Activated CD4-positive, alpha-beta T cell treated with anti-CD3 and anti-CD28 coated beads for 36 hours (primary cell): ENCODE measurements around the gene RNASET2. TPM values are rescaled to one million over a fixed set of nuclear protein-coding genes. Genes with fewer than 3 reads are reported as not detected.
"Not testable (repeated sequence)": the region's sequence is repeated elsewhere in the genome, so short reads cannot be mapped to it uniquely, and the experiment has no call there.

Experiments
- ATAC-seq: fragments of 200-7000 bp; cut with Tn5 transposase; one replicate; pipeline ENCODE4 v1.10.0; 2021; ENCODE audit warnings: mild to moderate bottlenecking, moderate library complexity
- CTCF ChIA-PET: fragments of 350-600 bp; sonication (Branson Sonifier 250); formaldehyde crosslinking; loops from one replicate; lab custom pipeline; 2021; ENCODE audit warnings: antibody characterized with exemption; lab: Charles Lee
- POLR2A ChIA-PET: fragments of 350-600 bp; sonication (Branson Sonifier 250); formaldehyde crosslinking; loops from one replicate; lab custom pipeline; 2021; ENCODE audit warnings: antibody characterized with exemption, inconsistent platforms; lab: Charles Lee
- DNase-seq: peaks from one replicate; pipeline ENCODE4 v3.0.0-alpha.2; 2020
- H3K27ac Mint-ChIP-seq: one replicate; pipeline ENCODE4 v1.8.0; 2021; ENCODE audit warnings: mixed read lengths
- H3K27me3 Mint-ChIP-seq: one replicate; pipeline ENCODE4 v1.8.0; 2021; ENCODE audit warnings: mixed read lengths
- H3K36me3 Mint-ChIP-seq: one replicate; pipeline ENCODE4 v1.8.0; 2021; ENCODE audit warnings: low read depth, mixed read lengths
- H3K4me1 Mint-ChIP-seq: one replicate; pipeline ENCODE4 v1.8.0; 2021; ENCODE audit warnings: mixed read lengths
- H3K4me3 Mint-ChIP-seq: one replicate; pipeline ENCODE4 v1.8.0; 2021; ENCODE audit warnings: mild to moderate bottlenecking, moderate library complexity, mixed read lengths
- H3K9me3 Mint-ChIP-seq: one replicate; pipeline ENCODE4 v1.8.0; 2021; ENCODE audit warnings: low read depth, mixed read lengths
- intact Hi-C, 2 experiments: fragments of 100-400 bp; cut with DNase I in 1 of 2; cut with micrococcal nuclease in 1 of 2; formaldehyde crosslinking; loops; one replicate each; pipeline versions ENCODE4 v1.14.2 to v1.15.1; 2022 to 2024; cut with DNase I, micrococcal nuclease
- total RNA-seq, 2 experiments: library from RNA; stranded (reverse); gene quantifications; one replicate each; pipeline ENCODE4 v1.2.3, GENCODE V29; 2021

The RNASET2 gene
- total RNA-seq, 2 experiments from 2014 or later, result 68.7 to 85.2 TPM

GRCh38 chr6:166927240-166927934 lies 29.0 kb downstream of the RNASET2 start:
- ChIA-PET POLR2A (no interaction called here), CTCF (no interaction called here)
- ATAC-seq (no peak), DNase-seq (no peak)
- H3K27ac Mint-ChIP-seq, result no peak overlapping the region
- intact Hi-C loops, result no loop called here
- peaks cover 21% of the 10 kb centered on the region for H3K36me3 Mint-ChIP-seq
- no peaks in the 10 kb centered on the region for H3K27me3 Mint-ChIP-seq
- H3K4me1 Mint-ChIP-seq, result peaks cover 8% of the 10 kb centered on the region
- no peak overlapping the region for H3K4me3 Mint-ChIP-seq
- H3K9me3 Mint-ChIP-seq, result no peaks in the 10 kb centered on the region

- POLR2A ChIA-PET, result no interaction called here
Observed at GRCh38 chr6:166926748-166927147, 29.6 kb downstream of the RNASET2 start.

GRCh38 chr6:166925141-166925996 lies 31.0 kb downstream of the RNASET2 start:
- H3K4me1 Mint-ChIP-seq, result peaks cover 2% of the 10 kb centered on the region
- CTCF ChIA-PET, result no interaction called here
- H3K27ac Mint-ChIP-seq, result no peak overlapping the region
- no peak overlapping the region for H3K4me3 Mint-ChIP-seq
- intact Hi-C loops, result no loop called here
- ATAC-seq, result no peak
- POLR2A ChIA-PET, result interaction anchor here (0.7 kb wide), 1 partner anchor 72 kb away, joined by 7 read pairs; no protein-coding TSS in a partner anchor
- no peaks in the 10 kb centered on the region for H3K27me3 Mint-ChIP-seq
- no peak for DNase-seq
- H3K36me3 Mint-ChIP-seq, result peaks cover 6% of the 10 kb centered on the region
- H3K9me3 Mint-ChIP-seq, result no peaks in the 10 kb centered on the region

More at GRCh38 chr6:166926748-166927147, 29.6 kb downstream of the RNASET2 start:
- no peaks in the 10 kb centered on the region for H3K27me3 Mint-ChIP-seq
- CTCF ChIA-PET, result no interaction called here
- ATAC-seq (no peak), DNase-seq (no peak)
- peaks cover 14% of the 10 kb centered on the region for H3K36me3 Mint-ChIP-seq
- H3K27ac Mint-ChIP-seq, result no peak overlapping the region
- intact Hi-C loops, result no loop called here
- no peaks in the 10 kb centered on the region for H3K9me3 Mint-ChIP-seq
- H3K4me3 Mint-ChIP-seq, result no peak overlapping the region
- peaks cover 5% of the 10 kb centered on the region for H3K4me1 Mint-ChIP-seq

GRCh38 chr6:166924531-166924930 lies 31.8 kb downstream of the RNASET2 start:
- H3K4me3 Mint-ChIP-seq, result no peak overlapping the region
- H3K4me1 Mint-ChIP-seq, result no peaks in the 10 kb centered on the region
- ChIA-PET POLR2A (no interaction called here), CTCF (interaction anchor here (1.2 kb wide), 1 partner anchor 17 kb away, joined by 3 read pairs; no protein-coding TSS in a partner anchor)
- H3K36me3 Mint-ChIP-seq, result no peaks in the 10 kb centered on the region
- intact Hi-C loops, result no loop called here
- no peaks in the 10 kb centered on the region for H3K27me3 Mint-ChIP-seq
- no peaks in the 10 kb centered on the region for H3K9me3 Mint-ChIP-seq
- H3K27ac Mint-ChIP-seq, result no peak overlapping the region
- ATAC-seq, result no peak
- DNase-seq, result no peak

GRCh38 chr6:166922937-166923336 lies 33.4 kb downstream of the RNASET2 start:
- ChIA-PET POLR2A (no interaction called here), CTCF (no interaction called here)
- Mint-ChIP-seq H3K4me3 (no peak overlapping the region), H3K36me3 (no peaks in the 10 kb centered on the region), H3K27ac (no peak overlapping the region), H3K9me3 (no peaks in the 10 kb centered on the region), H3K27me3 (no peaks in the 10 kb centered on the region), H3K4me1 (no peaks in the 10 kb centered on the region)
- intact Hi-C loops, result no loop called here
- DNase-seq (no peak), ATAC-seq (no peak)

GRCh38 chr6:166921570-166921969 lies 34.8 kb downstream of the RNASET2 start:
- intact Hi-C loops, result no loop called here
- POLR2A ChIA-PET, result interaction anchor here (0.6 kb wide), 1 partner anchor 262 kb away, joined by 3 read pairs; no protein-coding TSS in a partner anchor
- H3K36me3 Mint-ChIP-seq, result peaks cover under 1% of the 10 kb centered on the region
- H3K27me3 Mint-ChIP-seq, result no peaks in the 10 kb centered on the region
- H3K4me3 Mint-ChIP-seq, result no peak overlapping the region
- no peaks in the 10 kb centered on the region for H3K9me3 Mint-ChIP-seq
- no peaks in the 10 kb centered on the region for H3K4me1 Mint-ChIP-seq
- DNase-seq (no peak), ATAC-seq (no peak)
- CTCF ChIA-PET, result no interaction called here
- H3K27ac Mint-ChIP-seq, result no peak overlapping the region

GRCh38 chr6:166916824-166917223 lies 39.5 kb downstream of the RNASET2 start:
- Mint-ChIP-seq H3K27ac (no peak overlapping the region), H3K4me3 (no peak overlapping the region), H3K27me3 (no peaks in the 10 kb centered on the region), H3K36me3 (peaks cover 6% of the 10 kb centered on the region), H3K9me3 (no peaks in the 10 kb centered on the region), H3K4me1 (no peaks in the 10 kb centered on the region)
- CTCF ChIA-PET, result interaction anchor here (0.9 kb wide), 1 partner anchor 143 kb away, joined by 3 read pairs; no protein-coding TSS in a partner anchor
- POLR2A ChIA-PET, result no interaction called here
- intact Hi-C loops, result no loop called here
- no peak for ATAC-seq
- DNase-seq, result no peak

GRCh38 chr6:166915484-166915883 lies 40.9 kb downstream of the RNASET2 start:
- ATAC-seq, intact Hi-C loops, H3K9me3 Mint-ChIP-seq, DNase-seq, H3K27ac Mint-ChIP-seq, H3K4me1 Mint-ChIP-seq, H3K27me3 Mint-ChIP-seq, H3K36me3 Mint-ChIP-seq, POLR2A ChIA-PET, CTCF ChIA-PET, H3K4me3 Mint-ChIP-seq: not testable (repeated sequence)

GRCh38 chr6:166914952-166915351 lies 41.4 kb downstream of the RNASET2 start:
- H3K9me3 Mint-ChIP-seq, intact Hi-C loops, DNase-seq, H3K4me3 Mint-ChIP-seq, POLR2A ChIA-PET, H3K36me3 Mint-ChIP-seq, ATAC-seq, H3K27ac Mint-ChIP-seq, H3K27me3 Mint-ChIP-seq: not testable (repeated sequence)
- peaks cover 14% of the 10 kb centered on the region for H3K4me1 Mint-ChIP-seq
- CTCF ChIA-PET, result interaction anchor here (0.6 kb wide), 1 partner anchor 28 kb away, joined by 5 read pairs; no protein-coding TSS in a partner anchor

GRCh38 chr6:166911248-166911677 lies 45.1 kb downstream of the RNASET2 start:
- Mint-ChIP-seq H3K4me3 (no peak overlapping the region), H3K36me3 (peaks cover 6% of the 10 kb centered on the region), H3K27me3 (no peaks in the 10 kb centered on the region), H3K4me1 (peaks cover 33% of the 10 kb centered on the region), H3K27ac (peak overlapping the region; percentile 11), H3K9me3 (no peaks in the 10 kb centered on the region)
- no peak for DNase-seq
- intact Hi-C loops, result no loop called here
- peak; percentile 68 for ATAC-seq
- POLR2A ChIA-PET, result no interaction called here
- CTCF ChIA-PET, result interaction anchor here (0.6 to 0.7 kb wide), 2 partner anchors 36 to 41 kb away, joined by 3 to 4 read pairs; no protein-coding TSS in a partner anchor

- peak; percentile 86 for ATAC-seq
Observed at GRCh38 chr6:166910601-166911000, 45.7 kb downstream of the RNASET2 start.

More at GRCh38 chr6:166910601-166911000, 45.7 kb downstream of the RNASET2 start:
- Mint-ChIP-seq H3K4me3 (no peak overlapping the region), H3K9me3 (no peaks in the 10 kb centered on the region), H3K4me1 (peaks cover 33% of the 10 kb centered on the region), H3K36me3 (peaks cover 2% of the 10 kb centered on the region), H3K27me3 (no peaks in the 10 kb centered on the region), H3K27ac (no peak overlapping the region)
- peak; percentile 62 for DNase-seq
- ChIA-PET POLR2A (no interaction called here), CTCF (interaction anchor here (0.6 to 0.7 kb wide), 2 partner anchors 35 to 42 kb away, joined by 3 to 4 read pairs; no protein-coding TSS in a partner anchor)
- intact Hi-C loops, result no loop called here
